Lower leg skin (tissue), 4 donors: ENCODE data around the gene CACFD1. TPM values are rescaled to one million over a fixed set of nuclear protein-coding genes. Genes with fewer than 3 reads are reported as not detected.

Source experiments
- DNase-seq, 2 donors: peaks; one replicate each; pipeline ENCODE4 v3.0.0-alpha.2; 2019; ENCODE audit warnings: low spot score in 2 of 2
- H3K4me3 ChIP-seq: fragments of 200-600 bp; sonication (generic); 2 replicates; pipeline ENCODE4 v1.5.1; 2017; ENCODE audit warnings: mild to moderate bottlenecking, low read depth; ENCODE audit not compliant: poor library complexity, severe bottlenecking
- CTCF ChIP-seq, 3 donors: fragments of 450-650 bp; IDR thresholded peaks; one replicate each; pipeline ENCODE4 v1.5.1; 2016; ENCODE audit warnings: antibody characterized with exemption in 3 of 3, mild to moderate bottlenecking in 3 of 3, moderate library complexity in 2 of 3
- POLR2A ChIP-seq, 2 donors: fragments of 450-650 bp; IDR thresholded peaks; one replicate each; pipeline ENCODE4 v1.6.1; 2016 to 2017; ENCODE audit warnings: antibody characterized with exemption in 2 of 2, mild to moderate bottlenecking in 1 of 2, moderate library complexity in 1 of 2
- WGBS, 2 donors: methylation state at CpG; one replicate each; pipeline ENCODE4 v1.1.5; 2018; 5-methylcytosine and 5-hydroxymethylcytosine counted together
- intact Hi-C: fragments of 100-400 bp; cut with DNase I; formaldehyde crosslinking; loops from one replicate; pipeline ENCODE4 v1.15.0; 2023; ENCODE audit warnings: low total_unique reads
- total RNA-seq, 4 donors: library from RNA; depleted of rRNA; stranded (reverse); fragments of >200 nt; gene quantifications; one replicate each; pipeline ENCODE4 v1.1.0, GENCODE V29; 2016

CACFD1 gene
- total RNA-seq, 4 donors from 2014 or later, result 4.1 to 10.6 (median 8.0) TPM

DNA sequence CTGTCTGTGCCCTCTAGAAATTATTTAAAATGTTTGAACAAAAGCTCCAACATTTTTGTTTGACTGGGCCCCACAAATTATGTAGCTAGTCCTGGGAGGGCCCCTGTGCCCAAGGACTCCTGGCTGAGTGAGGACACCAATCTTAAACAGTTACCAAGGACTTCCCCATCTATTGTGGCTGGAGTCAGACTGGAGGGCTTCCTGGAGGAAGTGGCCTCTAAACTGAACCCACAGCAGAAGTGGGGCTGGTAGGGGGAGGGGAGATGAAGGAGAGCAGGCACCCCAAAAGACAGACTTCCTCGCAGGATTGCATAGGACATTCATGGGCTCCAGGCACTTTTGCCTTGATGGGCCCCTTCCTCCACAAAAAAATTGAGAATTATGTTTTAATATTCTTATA, 29.5 kb upstream of the CACFD1 start:
- no peak for DNase-seq
- H3K4me3 ChIP-seq, result no peak overlapping the region
- TF ChIP-seq CTCF (IDR thresholded peaks at IDR 0.05) (no peak), POLR2A (IDR thresholded peaks at IDR 0.05) (no peak)
- WGBS, 2 donors, result 93 to 100% methylated on average over 1 of the region's 1 CpG
- intact Hi-C loops, result no loop called here

DNA sequence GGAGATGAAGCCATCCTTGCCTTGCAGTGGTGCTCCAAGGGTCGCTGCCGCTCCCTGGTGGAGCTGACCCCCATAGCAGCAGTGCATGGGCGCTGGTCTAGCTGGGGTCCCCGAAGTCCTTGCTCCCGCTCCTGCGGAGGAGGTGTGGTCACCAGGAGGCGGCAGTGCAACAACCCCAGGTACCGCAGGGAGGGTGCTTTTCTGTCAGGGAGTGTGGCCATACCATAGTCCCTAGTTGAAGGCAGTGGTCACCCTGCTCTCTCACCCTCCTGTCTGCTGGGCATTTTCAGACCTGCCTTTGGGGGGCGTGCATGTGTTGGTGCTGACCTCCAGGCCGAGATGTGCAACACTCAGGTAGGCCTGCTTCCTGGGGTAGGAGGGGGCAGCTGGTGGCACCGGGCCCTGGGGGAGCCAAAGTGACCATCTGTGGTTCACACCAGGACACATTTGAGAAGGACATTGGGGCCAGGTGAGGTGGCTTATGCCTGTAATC, 26.4 kb upstream of the CACFD1 start:
- no peak overlapping the region for H3K4me3 ChIP-seq
- WGBS, 2 donors, result 90 to 91% methylated on average over 10 of the region's 11 CpGs
- no peak for TF ChIP-seq CTCF (IDR thresholded peaks at IDR 0.05)
- TF ChIP-seq POLR2A (IDR thresholded peaks at IDR 0.05), result no peak
- DNase-seq, result no peak
- intact Hi-C loops, result no loop called here

- 87 to 91% methylated on average over 6 to 15 of the region's 16 CpGs for WGBS, 2 donors
- intact Hi-C loops, result no loop called here
Measured at GRCh38 chr9:133436681-133437080, 23.1 kb upstream of the CACFD1 start.

GRCh38 chr9:133437753-133438531, 21.8 kb upstream of the CACFD1 start:
- 83 to 86% methylated on average over 14 to 18 of the region's 20 CpGs for WGBS, 2 donors
- DNase-seq, result no peak
- intact Hi-C loops, result no loop called here

More at GRCh38 chr9:133436681-133437080, 23.1 kb upstream of the CACFD1 start:
- no peak for TF ChIP-seq POLR2A (IDR thresholded peaks at IDR 0.05)
- no peak for TF ChIP-seq CTCF (IDR thresholded peaks at IDR 0.05)
- DNase-seq, result no peak
- no peak overlapping the region for H3K4me3 ChIP-seq

DNA sequence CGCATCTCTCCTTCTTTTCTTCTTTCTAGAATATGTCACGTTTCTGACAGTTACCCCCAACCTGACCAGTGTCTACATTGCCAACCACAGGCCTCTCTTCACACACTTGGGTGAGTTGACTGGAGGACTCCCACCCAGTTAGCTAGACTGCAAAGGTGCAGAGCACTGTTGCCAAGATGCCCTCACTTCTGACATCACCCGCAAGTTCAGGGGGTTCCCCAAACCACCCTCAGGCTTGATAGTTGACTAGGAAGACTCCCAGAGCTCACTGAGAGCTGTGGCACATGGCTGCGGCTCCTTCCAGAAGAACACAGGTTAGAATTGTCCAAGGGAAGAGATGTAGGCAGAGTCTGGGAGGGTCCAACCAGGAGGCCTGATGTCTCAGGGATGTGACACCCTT, 20.4 kb upstream of the CACFD1 start:
- no peak overlapping the region for H3K4me3 ChIP-seq
- no peak for DNase-seq
- intact Hi-C loops, result no loop called here
- TF ChIP-seq POLR2A (IDR thresholded peaks at IDR 0.05) (no peak), CTCF (IDR thresholded peaks at IDR 0.05) (no peak)
- 62 to 83% methylated on average over 4 of the region's 4 CpGs for WGBS, 2 donors

More at GRCh38 chr9:133437753-133438531, 21.8 kb upstream of the CACFD1 start:
- TF ChIP-seq CTCF (IDR thresholded peaks at IDR 0.05) (no peak), POLR2A (IDR thresholded peaks at IDR 0.05) (no peak)
- H3K4me3 ChIP-seq, result no peak overlapping the region
